Subcutaneous abdominal adipose tissue (tissue), 5 donors: ENCODE results near the gene TPPP.

Experiments
- H3K27ac ChIP-seq: one replicate; pipeline ENCODE4 v1.7.0; 2013; ENCODE audit warnings: low read depth, mild to moderate bottlenecking, inconsistent platforms, low read length, moderate library complexity
- H3K27me3 ChIP-seq, 5 donors: one replicate each; pipeline ENCODE4 v1.7.0; 2013; ENCODE audit warnings: low read length in 5 of 5, inconsistent platforms in 1 of 5; ENCODE audit not compliant: control insufficient read depth in 5 of 5, insufficient read depth in 4 of 5
- H3K36me3 ChIP-seq, 5 donors: one replicate each; pipeline ENCODE4 v1.7.0; 2013; ENCODE audit warnings: low read length in 5 of 5; ENCODE audit not compliant: control insufficient read depth in 5 of 5, insufficient read depth in 5 of 5
- H3K4me1 ChIP-seq, 5 donors: one replicate each; pipeline ENCODE4 v1.7.0; 2013; ENCODE audit warnings: low read length in 5 of 5, mild to moderate bottlenecking in 3 of 5, moderate library complexity in 1 of 5; ENCODE audit not compliant: control insufficient read depth in 5 of 5, insufficient read depth in 5 of 5
- H3K4me3 ChIP-seq, 5 donors: one replicate each; pipeline ENCODE4 v1.7.0; 2013; ENCODE audit warnings: low read length in 5 of 5, low read depth in 1 of 5
- H3K9ac ChIP-seq, 5 donors: one replicate each; pipeline ENCODE4 v1.7.0; 2013; ENCODE audit warnings: low read length in 5 of 5, mild to moderate bottlenecking in 4 of 5, moderate library complexity in 3 of 5
- H3K9me3 ChIP-seq, 5 donors: one replicate each; pipeline ENCODE4 v1.7.0; 2013; ENCODE audit warnings: low read length in 5 of 5; ENCODE audit not compliant: control insufficient read depth in 5 of 5
- donor health status: healthy.
- donor health status: healthy.
- donor health status: healthy.
- donor health status: healthy.
- donor health status: healthy.

Gene TPPP

GRCh38 chr5:644971-645370 is 48.2 kb downstream of the TPPP start:
- Histone ChIP-seq H3K4me3 (no peak overlapping the region), H3K36me3 (peaks cover 0 to 56% (median 28%) of the 10 kb centered on the region in 5 donors), H3K4me1 (no peaks in the 10 kb centered on the region), H3K27ac (no peak overlapping the region), H3K9ac (no peak overlapping the region), H3K27me3 (no peaks in the 10 kb centered on the region), H3K9me3 (no peaks in the 10 kb centered on the region)

GRCh38 chr5:644509-644908 is 48.6 kb downstream of the TPPP start:
- Histone ChIP-seq H3K36me3 (peaks cover 0 to 60% (median 33%) of the 10 kb centered on the region in 5 donors), H3K9ac (no peak overlapping the region), H3K27me3 (no peaks in the 10 kb centered on the region), H3K27ac (no peak overlapping the region), H3K4me1 (no peaks in the 10 kb centered on the region), H3K9me3 (no peaks in the 10 kb centered on the region), H3K4me3 (no peak overlapping the region)

- Histone ChIP-seq H3K9me3 (no peaks in the 10 kb centered on the region), H3K4me1 (no peaks in the 10 kb centered on the region), H3K4me3 (no peak overlapping the region), H3K27me3 (no peaks in the 10 kb centered on the region), H3K27ac (no peak overlapping the region), H3K9ac (no peak overlapping the region), H3K36me3 (peaks cover 0 to 65% (median 38%) of the 10 kb centered on the region in 5 donors)
Measured at GRCh38 chr5:643811-644271, 49.3 kb downstream of the TPPP start.

GRCh38 chr5:643351-643801 is 49.8 kb downstream of the TPPP start:
- no peaks in the 10 kb centered on the region for H3K27me3 ChIP-seq
- no peak overlapping the region for H3K9ac ChIP-seq
- H3K27ac ChIP-seq: no peak overlapping the region
- H3K36me3 ChIP-seq: peaks cover 0 to 68% (median 40%) of the 10 kb centered on the region in 5 donors
- no peak overlapping the region for H3K4me3 ChIP-seq
- H3K4me1 ChIP-seq: no peaks in the 10 kb centered on the region
- no peaks in the 10 kb centered on the region for H3K9me3 ChIP-seq

- H3K36me3 ChIP-seq: peaks cover 0 to 70% (median 42%) of the 10 kb centered on the region in 5 donors
- no peaks in the 10 kb centered on the region for H3K9me3 ChIP-seq
- H3K27me3 ChIP-seq: no peaks in the 10 kb centered on the region
- H3K4me1 ChIP-seq: no peaks in the 10 kb centered on the region
- no peak overlapping the region for H3K4me3 ChIP-seq
- H3K9ac ChIP-seq: no peak overlapping the region
- H3K27ac ChIP-seq: no peak overlapping the region
Measured at GRCh38 chr5:642481-642880, 50.7 kb downstream of the TPPP start.

GRCh38 chr5:641331-641765 is 51.8 kb downstream of the TPPP start:
- H3K36me3 ChIP-seq: peaks cover 0 to 69% (median 48%) of the 10 kb centered on the region in 5 donors
- H3K27ac ChIP-seq: no peak overlapping the region
- no peak overlapping the region for H3K4me3 ChIP-seq
- no peaks in the 10 kb centered on the region for H3K4me1 ChIP-seq
- no peak overlapping the region for H3K9ac ChIP-seq
- no peaks in the 10 kb centered on the region for H3K9me3 ChIP-seq
- H3K27me3 ChIP-seq: no peaks in the 10 kb centered on the region

- Histone ChIP-seq H3K27me3 (no peaks in the 10 kb centered on the region), H3K9me3 (peaks cover 0 to 2% (median 0%) of the 10 kb centered on the region in 5 donors), H3K36me3 (peaks cover 0 to 67% (median 51%) of the 10 kb centered on the region in 5 donors), H3K4me1 (no peaks in the 10 kb centered on the region), H3K27ac (no peak overlapping the region), H3K9ac (no peak overlapping the region), H3K4me3 (no peak overlapping the region)
Measured at GRCh38 chr5:640461-641330, 52.5 kb downstream of the TPPP start.

- H3K4me3 ChIP-seq: no peak overlapping the region
- H3K27me3 ChIP-seq: no peaks in the 10 kb centered on the region
- H3K36me3 ChIP-seq: peaks cover 0 to 70% (median 53%) of the 10 kb centered on the region in 5 donors
Measured at GRCh38 chr5:639584-640213, 53.5 kb downstream of the TPPP start.

GRCh38 chr5:639253-639530 is 54.0 kb downstream of the TPPP start:
- Histone ChIP-seq H3K4me1 (no peaks in the 10 kb centered on the region), H3K9ac (no peak overlapping the region), H3K27me3 (no peaks in the 10 kb centered on the region), H3K27ac (no peak overlapping the region), H3K4me3 (no peak overlapping the region), H3K9me3 (peaks cover 0 to 7% (median 4%) of the 10 kb centered on the region in 5 donors), H3K36me3 (peaks cover 0 to 71% (median 54%) of the 10 kb centered on the region in 5 donors)

More at GRCh38 chr5:639584-640213, 53.5 kb downstream of the TPPP start:
- Histone ChIP-seq H3K9ac (no peak overlapping the region), H3K9me3 (peaks cover 0 to 7% (median 4%) of the 10 kb centered on the region in 5 donors), H3K27ac (no peak overlapping the region), H3K4me1 (no peaks in the 10 kb centered on the region)
